GM18507 (cell line): ENCODE data around the gene PCDHGB7.
A peak's percentile ranks its signal among the peaks of the same experiment; 100 is the strongest.
"Not testable (repeated sequence)": the region's sequence is repeated elsewhere in the genome, so short reads cannot be mapped to it uniquely, and the experiment has no call there.

Source experiments
- DNase-seq: peaks from one replicate; pipeline ENCODE4 v3.0.0; 2011; ENCODE audit warnings: low read depth; ENCODE audit not compliant: insufficient read length; ENCODE audit errors: extremely low spot score
- FAIRE-seq: peaks from 2 replicates; lab custom pipeline; 2011; peaks lifted over from hg19 to GRCh38; lab: Jason Lieb, UNC

The PCDHGB7 gene

GRCh38 chr5:141417494-141418172, at the start of gene PCDHGB7:
Gene PCDHGB7, plus strand, starts transcription at chr5:141417677. Its CDS starts 183 bp downstream, at chr5:141417860.
- not testable (repeated sequence) for DNase-seq
- FAIRE-seq = peak; percentile 66

- DNase-seq (peak; percentile 17), FAIRE-seq (no peak)
These were observed 47.3 kb upstream of the PCDHGB7 start, which contains the start of gene PCDHGB3 for GRCh38 chr5:141369994-141370848. Gene PCDHGB3, plus strand, starts transcription at chr5:141370242. Its CDS starts 153 bp downstream, at chr5:141370395.

- FAIRE-seq (no peak), DNase-seq (no peak)
These were observed 45.7 kb upstream of the PCDHGB7 start for GRCh38 chr5:141371572-141372475.

- FAIRE-seq (no peak), DNase-seq (no peak)
These were observed 43.7 kb upstream of the PCDHGB7 start, which contains the start of gene PCDHGA6 for GRCh38 chr5:141373673-141374317. Gene PCDHGA6, plus strand, starts transcription at chr5:141373891. Its CDS starts 193 bp downstream, at chr5:141374084.

GRCh38 chr5:141374627-141375026, 42.9 kb upstream of the PCDHGB7 start:
- no peak for FAIRE-seq

GRCh38 chr5:141375444-141376155, 41.9 kb upstream of the PCDHGB7 start:
- not testable (repeated sequence) for FAIRE-seq, DNase-seq

More at GRCh38 chr5:141374627-141375026, 42.9 kb upstream of the PCDHGB7 start:
- no peak for DNase-seq

- no peak for DNase-seq
- FAIRE-seq = no peak
These were observed 34.8 kb upstream of the PCDHGB7 start, which contains the start of gene PCDHGA7 for GRCh38 chr5:141382469-141383294. Gene PCDHGA7, plus strand, starts transcription at chr5:141382742. Its CDS starts 158 bp downstream, at chr5:141382900.

GRCh38 chr5:141383345-141383744, 34.1 kb upstream of the PCDHGB7 start:
- no peak for DNase-seq

GRCh38 chr5:141384471-141385267, 32.8 kb upstream of the PCDHGB7 start:
- DNase-seq (no peak), FAIRE-seq (no peak)

More at GRCh38 chr5:141383345-141383744, 34.1 kb upstream of the PCDHGB7 start:
- FAIRE-seq = no peak

- not testable (repeated sequence) for DNase-seq
- peak; percentile 49 for FAIRE-seq
These were observed 29.7 kb upstream of the PCDHGB7 start, which contains the start of gene PCDHGB4 for GRCh38 chr5:141387557-141388311. Gene PCDHGB4, plus strand, starts transcription at chr5:141387698. Its CDS starts 187 bp downstream, at chr5:141387885.

- DNase-seq (no peak), FAIRE-seq (no peak)
These were observed 28.8 kb upstream of the PCDHGB7 start for GRCh38 chr5:141388661-141389060.

GRCh38 chr5:141389153-141390042, 28.1 kb upstream of the PCDHGB7 start:
- DNase-seq = no peak
- FAIRE-seq = no peak

GRCh38 chr5:141392429-141393198, 24.9 kb upstream of the PCDHGB7 start, which contains the start of gene PCDHGA8:
Gene PCDHGA8, plus strand, starts transcription at chr5:141392633. Its CDS starts 181 bp downstream, at chr5:141392814.
- DNase-seq (no peak), FAIRE-seq (no peak)

GRCh38 chr5:141393267-141393666, 24.2 kb upstream of the PCDHGB7 start:
- DNase-seq (no peak), FAIRE-seq (no peak)
